Measurements from ENCODE around the gene OMP.

GRCh38 chr11:77144857-77145428 lies 42.3 kb downstream of the OMP start:
- no peak for TF ChIP-seq CTCF (IDR thresholded peaks at IDR 0.05)
- no peak for TF ChIP-seq POLR2A (IDR thresholded peaks at IDR 0.05)

Measured in uterus (tissue), 2 donors.